Vagina (tissue), 2 donors: ENCODE results near the gene ACSL1.

Source experiments
- CTCF ChIP-seq, 3 experiments: fragments of 450-650 bp in 2 of 3; fragments of 200-600 bp in 1 of 3; sonication (generic) in 1 of 3; IDR thresholded peaks; one replicate each; pipeline ENCODE4 v1.5.1; 2017 to 2019; ENCODE audit warnings: antibody characterized with exemption in 3 of 3, mild to moderate bottlenecking in 2 of 3, moderate library complexity in 2 of 3
- POLR2AphosphoS5 ChIP-seq, 2 donors: sonication (generic); formaldehyde crosslinking; IDR thresholded peaks; one replicate each; pipeline ENCODE4 v1.9.0; 2017; ENCODE audit warnings: antibody characterized with exemption in 2 of 2, mild to moderate bottlenecking in 2 of 2, low read depth in 1 of 2; ENCODE audit not compliant: insufficient read depth in 1 of 2

- TF ChIP-seq POLR2AphosphoS5 (IDR thresholded peaks at IDR 0.05; ENCODE audit: insufficient read depth in 1 of 2, low read depth in 1 of 2): no peak
- TF ChIP-seq CTCF (IDR thresholded peaks at IDR 0.05): no peak
Observed at GRCh38 chr4:184719407-184719806, 106.4 kb downstream of the ACSL1 start.
